ENCODE data around the gene MRC1.

Gene MRC1

DNA sequence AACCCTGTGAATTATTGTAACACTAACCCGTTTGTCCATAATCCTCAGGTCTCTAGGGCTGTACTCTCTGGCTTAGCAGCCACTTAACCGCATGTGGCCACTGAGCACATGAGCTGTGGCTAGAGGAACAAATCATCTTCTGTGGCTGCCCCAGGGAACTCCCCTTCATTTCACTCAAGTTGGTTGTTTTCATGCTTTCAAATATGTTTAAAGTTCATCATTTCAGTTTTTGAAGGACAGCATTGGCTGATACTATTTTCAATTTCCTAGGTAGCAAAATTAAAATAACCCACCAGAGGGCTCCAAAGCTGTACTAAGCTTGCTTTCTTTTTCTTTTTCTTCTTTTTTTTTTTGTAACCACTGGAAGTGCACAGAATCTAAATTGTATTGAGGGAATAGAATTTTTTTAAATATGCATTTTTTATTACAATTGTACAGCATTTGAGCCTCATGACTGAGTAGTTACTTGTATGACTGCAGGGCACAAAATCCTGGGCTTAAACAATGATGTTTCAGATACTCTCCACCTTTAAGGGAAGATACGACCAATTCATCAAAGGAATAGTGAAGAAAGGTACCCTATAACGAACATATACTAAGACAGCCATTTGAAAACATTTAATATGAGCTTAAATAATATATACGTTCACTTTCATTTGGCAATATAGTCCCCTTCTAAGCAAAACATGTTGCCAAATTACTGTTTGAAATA is 38.6 kb downstream of the MRC1 start:
- DNase-seq: no peak
- Mint-ChIP-seq H3K4me1 (ENCODE audit: low read depth) (no peaks in the 10 kb centered on the region), H3K27me3 (peaks cover 4% of the 10 kb centered on the region), H3K4me3 (no peak overlapping the region), H3K27ac (no peak overlapping the region), H3K9me3 (no peaks in the 10 kb centered on the region), H3K36me3 (ENCODE audit: low read depth) (no peaks in the 10 kb centered on the region)

GRCh38 chr10:17848646-17849045 is 39.5 kb downstream of the MRC1 start:
- Mint-ChIP-seq H3K27ac (no peak overlapping the region), H3K4me1 (ENCODE audit: low read depth) (no peaks in the 10 kb centered on the region), H3K27me3 (peaks cover 4% of the 10 kb centered on the region), H3K9me3 (no peaks in the 10 kb centered on the region), H3K4me3 (no peak overlapping the region), H3K36me3 (ENCODE audit: low read depth) (no peaks in the 10 kb centered on the region)
- no peak for DNase-seq

DNA sequence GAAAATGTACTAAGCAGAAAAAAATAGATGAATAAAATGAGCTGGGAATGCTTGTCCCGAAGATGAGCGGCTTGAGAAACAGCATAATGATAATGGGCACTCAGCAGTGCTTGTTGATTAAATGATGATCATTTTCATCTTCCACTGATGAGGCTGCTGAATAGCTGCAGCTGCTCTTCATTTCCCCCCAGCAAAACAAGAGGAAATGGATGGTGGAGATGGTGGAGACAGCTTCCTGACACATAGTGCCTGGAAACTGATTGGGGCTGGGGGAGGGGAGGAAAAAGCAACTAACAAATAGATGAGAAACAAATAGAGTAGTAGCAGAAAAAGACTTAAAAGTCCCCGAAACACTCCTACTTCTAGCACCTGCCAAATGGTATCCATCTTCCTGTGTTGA is 41.4 kb downstream of the MRC1 start:
- Mint-ChIP-seq H3K27ac (no peak overlapping the region), H3K36me3 (ENCODE audit: low read depth) (no peaks in the 10 kb centered on the region), H3K4me1 (ENCODE audit: low read depth) (no peaks in the 10 kb centered on the region), H3K27me3 (peaks cover 4% of the 10 kb centered on the region), H3K4me3 (no peak overlapping the region), H3K9me3 (no peaks in the 10 kb centered on the region)
- no peak for DNase-seq

DNA sequence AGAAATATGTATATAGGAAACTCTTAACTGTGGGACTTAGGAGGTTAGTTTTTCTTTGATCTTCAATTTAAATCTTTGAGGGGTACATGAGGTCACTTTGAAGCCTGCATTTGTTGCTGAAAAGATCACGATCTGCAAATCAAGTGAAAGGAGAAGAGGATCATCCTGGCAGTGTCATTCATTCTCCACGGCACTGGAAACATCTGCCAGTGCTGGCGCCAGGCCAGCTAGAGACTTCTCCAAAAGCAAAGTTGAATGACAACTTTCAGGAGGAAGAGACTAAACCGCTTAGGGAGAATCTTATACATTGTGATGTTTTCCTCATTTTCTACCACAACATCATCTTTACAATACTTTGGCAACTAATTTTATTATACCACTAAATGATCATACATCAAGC is 42.5 kb downstream of the MRC1 start:
- H3K36me3 Mint-ChIP-seq (ENCODE audit: low read depth): no peaks in the 10 kb centered on the region
- H3K4me3 Mint-ChIP-seq: no peak overlapping the region
- H3K27ac Mint-ChIP-seq: no peak overlapping the region
- no peak for DNase-seq
- no peaks in the 10 kb centered on the region for H3K9me3 Mint-ChIP-seq
- H3K27me3 Mint-ChIP-seq: peaks cover 4% of the 10 kb centered on the region
- no peaks in the 10 kb centered on the region for H3K4me1 Mint-ChIP-seq (ENCODE audit: low read depth)

- no peak overlapping the region for H3K27ac Mint-ChIP-seq
- DNase-seq: no peak
Observed at GRCh38 chr10:17854044-17854652, 45.0 kb downstream of the MRC1 start.

DNA sequence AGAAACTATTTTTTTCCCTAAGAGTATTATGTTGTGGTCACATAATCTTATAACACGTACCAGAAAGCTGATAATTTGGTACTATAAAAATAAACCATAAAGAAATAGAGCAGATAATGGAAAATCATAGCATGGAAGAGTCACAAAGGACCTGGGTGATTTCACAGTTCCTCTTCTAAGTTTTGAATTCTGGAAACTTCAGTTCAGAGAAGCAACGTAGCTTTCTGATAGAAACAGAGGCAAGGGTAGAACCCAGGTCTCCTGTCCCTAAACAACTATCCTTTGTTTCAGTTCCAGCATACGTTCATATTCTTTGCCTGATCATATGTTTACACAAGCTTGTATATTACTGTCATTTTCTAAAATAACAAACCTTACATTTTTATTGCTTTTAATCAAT is 47.9 kb downstream of the MRC1 start:
- no peak for DNase-seq
- Mint-ChIP-seq H3K27me3 (no peaks in the 10 kb centered on the region), H3K9me3 (no peaks in the 10 kb centered on the region), H3K4me3 (no peak overlapping the region), H3K4me1 (ENCODE audit: low read depth) (peaks cover 3% of the 10 kb centered on the region), H3K27ac (no peak overlapping the region), H3K36me3 (ENCODE audit: low read depth) (no peaks in the 10 kb centered on the region)

More at GRCh38 chr10:17854044-17854652, 45.0 kb downstream of the MRC1 start:
- Mint-ChIP-seq H3K4me3 (no peak overlapping the region), H3K27me3 (no peaks in the 10 kb centered on the region), H3K36me3 (ENCODE audit: low read depth) (no peaks in the 10 kb centered on the region), H3K4me1 (ENCODE audit: low read depth) (no peaks in the 10 kb centered on the region), H3K9me3 (no peaks in the 10 kb centered on the region)

GRCh38 chr10:17859492-17860156 is 50.5 kb downstream of the MRC1 start:
- Mint-ChIP-seq H3K4me1 (ENCODE audit: low read depth) (peaks cover 3% of the 10 kb centered on the region), H3K36me3 (ENCODE audit: low read depth) (no peaks in the 10 kb centered on the region), H3K4me3 (no peak overlapping the region), H3K9me3 (no peaks in the 10 kb centered on the region), H3K27me3 (no peaks in the 10 kb centered on the region), H3K27ac (no peak overlapping the region)
- DNase-seq: no peak

DNA sequence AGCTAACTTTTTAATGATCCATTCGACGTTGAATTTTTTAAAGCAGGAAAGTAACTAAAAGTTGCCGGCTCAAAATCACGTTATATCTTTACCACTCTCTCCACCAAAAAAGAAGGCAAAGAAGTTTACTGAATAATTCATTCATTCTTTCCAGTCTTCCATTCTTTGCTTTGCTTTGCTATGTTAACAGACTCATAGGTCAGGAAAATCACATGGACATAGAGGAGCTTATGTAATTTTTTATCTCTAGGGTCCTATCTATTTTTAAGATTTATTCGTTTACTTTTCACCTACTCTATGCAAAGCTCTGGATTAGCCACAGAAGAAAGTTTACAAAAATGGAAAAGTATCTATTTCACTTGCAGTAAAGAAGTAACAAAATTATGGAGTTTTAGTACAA is 52.6 kb downstream of the MRC1 start:
- no peaks in the 10 kb centered on the region for H3K9me3 Mint-ChIP-seq

DNA sequence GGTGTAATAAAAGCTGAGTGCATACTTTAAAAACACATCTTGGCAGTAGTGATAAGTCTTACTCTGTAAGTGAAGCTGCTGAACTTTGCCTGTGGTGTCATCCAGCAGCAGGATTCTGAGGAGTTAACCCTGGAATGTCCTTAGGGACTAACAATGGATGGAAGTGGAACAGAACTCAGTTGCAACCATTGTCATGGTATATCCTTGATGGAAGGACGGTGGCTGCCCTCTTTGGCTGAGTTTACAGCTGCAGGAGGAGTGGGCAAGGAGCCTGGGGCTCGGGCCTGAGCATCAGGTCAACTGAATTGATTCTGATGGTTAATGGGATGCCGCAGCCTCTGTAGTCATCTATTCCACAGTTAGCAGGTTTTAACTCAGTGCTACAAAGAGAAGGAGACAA is 56.2 kb downstream of the MRC1 start:
- Mint-ChIP-seq H3K9me3 (no peaks in the 10 kb centered on the region), H3K27ac (no peak overlapping the region), H3K4me3 (no peak overlapping the region), H3K36me3 (ENCODE audit: low read depth) (no peaks in the 10 kb centered on the region), H3K4me1 (ENCODE audit: low read depth) (no peaks in the 10 kb centered on the region), H3K27me3 (peaks cover 3% of the 10 kb centered on the region)
- DNase-seq: no peak

More for the DNA sequence above, 52.6 kb downstream of the MRC1 start:
- Mint-ChIP-seq H3K27me3 (peaks cover 3% of the 10 kb centered on the region), H3K27ac (no peak overlapping the region), H3K36me3 (ENCODE audit: low read depth) (no peaks in the 10 kb centered on the region), H3K4me3 (no peak overlapping the region), H3K4me1 (ENCODE audit: low read depth) (peaks cover 3% of the 10 kb centered on the region)
- no peak for DNase-seq

GRCh38 chr10:17866346-17866745 is 57.2 kb downstream of the MRC1 start:
- no peaks in the 10 kb centered on the region for H3K9me3 Mint-ChIP-seq
- H3K4me3 Mint-ChIP-seq: no peak overlapping the region
- H3K36me3 Mint-ChIP-seq (ENCODE audit: low read depth): no peaks in the 10 kb centered on the region
- H3K27me3 Mint-ChIP-seq: peaks cover 3% of the 10 kb centered on the region
- H3K4me1 Mint-ChIP-seq (ENCODE audit: low read depth): no peaks in the 10 kb centered on the region
- no peak for DNase-seq
- H3K27ac Mint-ChIP-seq: no peak overlapping the region

DNA sequence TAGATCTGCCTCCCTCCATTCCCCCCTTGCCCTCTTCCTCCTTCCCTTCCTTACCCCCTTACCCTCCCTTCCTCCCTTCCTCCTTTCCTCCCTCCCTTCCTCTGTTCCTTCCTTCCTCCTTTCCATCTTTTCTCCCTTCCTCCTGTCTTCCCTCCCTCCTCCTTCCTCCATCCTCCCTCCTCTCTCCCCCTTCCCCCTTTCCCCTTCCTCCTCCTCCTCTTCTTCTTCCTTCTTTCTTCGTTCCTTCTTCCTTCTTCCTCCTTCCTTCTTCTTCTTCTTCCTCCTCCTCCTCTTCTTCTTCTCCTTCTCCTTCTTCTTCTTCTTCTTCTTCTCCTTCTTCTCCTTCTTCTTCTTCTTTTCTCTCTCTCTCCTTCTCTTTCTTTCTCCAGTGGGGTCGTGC is 57.9 kb downstream of the MRC1 start:
- Mint-ChIP-seq H3K27ac (no peak overlapping the region), H3K4me1 (ENCODE audit: low read depth) (no peaks in the 10 kb centered on the region), H3K27me3 (peaks cover 3% of the 10 kb centered on the region), H3K36me3 (ENCODE audit: low read depth) (no peaks in the 10 kb centered on the region), H3K9me3 (no peaks in the 10 kb centered on the region), H3K4me3 (no peak overlapping the region)
- no peak for DNase-seq

GRCh38 chr10:17871036-17871435 is 61.9 kb downstream of the MRC1 start:
- Mint-ChIP-seq H3K9me3 (no peaks in the 10 kb centered on the region), H3K4me3 (no peak overlapping the region), H3K27me3 (no peaks in the 10 kb centered on the region), H3K36me3 (ENCODE audit: low read depth) (no peaks in the 10 kb centered on the region), H3K27ac (no peak overlapping the region), H3K4me1 (ENCODE audit: low read depth) (no peaks in the 10 kb centered on the region)
- no peak for DNase-seq

- H3K4me1 Mint-ChIP-seq (ENCODE audit: low read depth): no peaks in the 10 kb centered on the region
- no peaks in the 10 kb centered on the region for H3K27me3 Mint-ChIP-seq
- no peaks in the 10 kb centered on the region for H3K36me3 Mint-ChIP-seq (ENCODE audit: low read depth)
- H3K9me3 Mint-ChIP-seq: no peaks in the 10 kb centered on the region
- no peak overlapping the region for H3K4me3 Mint-ChIP-seq
- H3K27ac Mint-ChIP-seq: no peak overlapping the region
- no peak for DNase-seq
Observed at GRCh38 chr10:17872191-17873091, 63.3 kb downstream of the MRC1 start.

DNA sequence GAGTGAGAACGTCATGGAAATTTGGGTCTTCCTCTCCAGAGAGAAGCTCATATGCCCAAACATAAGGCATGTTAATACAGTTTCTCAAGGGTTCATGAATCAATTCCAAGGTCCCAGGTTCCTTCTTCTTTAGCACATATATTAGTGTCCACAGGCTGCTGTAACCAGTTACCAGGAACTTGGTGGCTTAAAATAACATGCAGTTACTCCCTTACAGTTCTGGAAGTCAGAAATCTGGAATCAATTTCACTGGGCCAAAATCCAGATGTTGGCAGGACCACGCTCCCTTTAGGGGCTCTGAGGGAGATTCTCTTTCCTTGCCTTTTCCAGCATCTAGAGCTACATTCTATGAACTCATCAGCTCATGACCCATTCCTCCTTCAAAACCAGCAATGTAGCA is 64.8 kb downstream of the MRC1 start:
- H3K4me3 Mint-ChIP-seq: no peak overlapping the region
- H3K36me3 Mint-ChIP-seq (ENCODE audit: low read depth): no peaks in the 10 kb centered on the region
- DNase-seq: no peak
- no peaks in the 10 kb centered on the region for H3K27me3 Mint-ChIP-seq
- no peak overlapping the region for H3K27ac Mint-ChIP-seq
- no peaks in the 10 kb centered on the region for H3K4me1 Mint-ChIP-seq (ENCODE audit: low read depth)
- H3K9me3 Mint-ChIP-seq: no peaks in the 10 kb centered on the region
